Breast epithelium (tissue), 4 donors: ENCODE measurements around the gene TMEM132D. TPM values are rescaled to one million over a fixed set of nuclear protein-coding genes. Genes with fewer than 3 reads are reported as not detected.

Experiments used
- DNase-seq, 2 donors: peaks; one replicate each; pipeline ENCODE4 v3.0.0-alpha.2; 2019; ENCODE audit warnings: low spot score in 2 of 2
- H3K27ac ChIP-seq, 2 donors: fragments of 200-600 bp; sonication (generic) in 1 of 2; one replicate each; pipeline ENCODE4 v1.5.1; 2016 to 2019; ENCODE audit warnings: mild to moderate bottlenecking in 1 of 2
- H3K27me3 ChIP-seq, 2 donors: fragments of 200-600 bp; sonication (generic) in 1 of 2; one replicate each; pipeline versions ENCODE4 v1.5.1 to v1.6.0; 2017 to 2019; ENCODE audit warnings: control low read depth in 1 of 2, mild to moderate bottlenecking in 1 of 2
- H3K36me3 ChIP-seq: fragments of 200-600 bp; one replicate; pipeline ENCODE4 v1.5.1; 2019
- H3K4me1 ChIP-seq, 2 donors: fragments of 200-600 bp; sonication (generic); one replicate each; pipeline ENCODE4 v1.5.1; 2016 to 2019; ENCODE audit warnings: control low read depth in 1 of 2
- H3K4me3 ChIP-seq, 3 donors: fragments of 200-600 bp; sonication (generic); 1 replicate in 2 of 3; 2 replicates in 1 of 3; pipeline ENCODE4 v1.5.1; 2016 to 2019; ENCODE audit warnings: mild to moderate bottlenecking in 3 of 3, moderate library complexity in 2 of 3
- H3K9me3 ChIP-seq, 2 donors: fragments of 200-600 bp; sonication (generic) in 1 of 2; one replicate each; pipeline ENCODE4 v1.5.1; 2016 to 2019; ENCODE audit warnings: control low read depth in 1 of 2
- CTCF ChIP-seq, 3 donors: fragments of 450-650 bp; IDR thresholded peaks; one replicate each; pipeline ENCODE4 v1.5.1; 2016 to 2017; ENCODE audit warnings: antibody characterized with exemption in 3 of 3, mild to moderate bottlenecking in 3 of 3, moderate library complexity in 3 of 3
- POLR2A ChIP-seq: fragments of 450-650 bp; IDR thresholded peaks from one replicate; pipeline ENCODE4 v1.6.1; 2016; ENCODE audit warnings: antibody characterized with exemption, mild to moderate bottlenecking, moderate library complexity
- POLR2AphosphoS5 ChIP-seq, 3 donors: sonication (generic); formaldehyde crosslinking; IDR thresholded peaks; one replicate each; pipeline ENCODE4 v1.6.1; 2017; ENCODE audit warnings: antibody characterized with exemption in 3 of 3
- intact Hi-C: fragments of 100-400 bp; cut with DNase I; formaldehyde crosslinking; loops from one replicate; pipeline ENCODE4 v1.15.1; 2023; ENCODE audit warnings: low total_unique reads
- total RNA-seq, 3 donors: library from RNA; depleted of rRNA; stranded (reverse); fragments of >200 nt; gene quantifications; one replicate each; pipeline ENCODE4 v1.1.0, GENCODE V29; 2016

Gene TMEM132D
- total RNA-seq, 3 donors from 2014 or later = not detected

DNA sequence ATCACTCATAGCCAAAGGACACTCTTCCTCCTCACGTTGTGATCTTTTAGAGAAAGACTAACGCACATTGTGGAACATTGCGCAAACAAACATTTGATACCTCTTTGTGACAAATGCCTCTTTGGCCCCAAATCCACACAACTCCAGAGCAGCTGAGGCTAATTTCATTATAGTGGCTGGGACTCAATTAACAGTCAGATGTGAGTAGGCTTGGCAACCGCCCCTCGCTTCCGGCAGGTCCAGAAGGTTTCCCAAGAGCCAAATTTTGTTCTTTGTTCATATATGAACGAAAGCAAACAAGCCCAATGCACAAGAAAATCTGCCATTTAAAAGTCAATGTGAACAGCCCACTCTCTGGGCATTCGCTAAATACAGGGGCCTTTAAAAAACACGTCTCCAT lies 776.6 kb downstream of the TMEM132D start:
- H3K27ac ChIP-seq = no peak overlapping the region
- no peak overlapping the region for H3K4me3 ChIP-seq
- no peak for DNase-seq
- H3K27me3 ChIP-seq = no peaks in the 10 kb centered on the region
- H3K4me1 ChIP-seq = no peaks in the 10 kb centered on the region
- TF ChIP-seq CTCF (IDR thresholded peaks at IDR 0.05) = no peak
- no peak for TF ChIP-seq POLR2A
- no peak for TF ChIP-seq POLR2AphosphoS5 (IDR thresholded peaks at IDR 0.05)
- H3K36me3 ChIP-seq = no peaks in the 10 kb centered on the region
- intact Hi-C loops = no loop called here
- peaks cover 0 to 6% of the 10 kb centered on the region in 2 donors for H3K9me3 ChIP-seq

DNA sequence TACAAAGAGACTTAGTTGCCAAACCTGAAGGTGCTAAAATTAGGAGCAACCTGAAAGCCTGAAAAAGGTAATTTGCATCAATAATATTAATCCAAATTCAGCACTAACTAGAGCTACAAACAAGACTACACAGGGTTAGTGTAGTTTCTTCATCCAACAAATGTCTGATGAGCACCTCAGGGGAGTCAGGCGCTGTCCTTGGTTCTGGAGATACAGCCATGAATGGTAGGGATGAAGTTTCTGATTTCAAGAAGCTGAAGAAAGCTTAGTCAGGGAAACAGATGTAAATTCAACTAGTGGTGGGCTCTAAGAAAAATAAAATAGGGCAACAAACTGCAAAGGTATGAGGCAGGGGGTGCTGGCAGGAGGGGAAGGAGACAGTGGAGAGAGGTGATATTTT lies 784.3 kb downstream of the TMEM132D start:
- H3K4me1 ChIP-seq = no peaks in the 10 kb centered on the region
- no peak overlapping the region for H3K4me3 ChIP-seq
- no peaks in the 10 kb centered on the region for H3K36me3 ChIP-seq
- intact Hi-C loops = loop anchor here (10.0 kb wide), 1 partner anchor 595 kb away; no protein-coding TSS in a partner anchor
- no peaks in the 10 kb centered on the region for H3K27me3 ChIP-seq
- no peak for TF ChIP-seq CTCF (IDR thresholded peaks at IDR 0.05)
- no peak for TF ChIP-seq POLR2A
- TF ChIP-seq POLR2AphosphoS5 (IDR thresholded peaks at IDR 0.05) = no peak
- H3K9me3 ChIP-seq = no peaks in the 10 kb centered on the region
- no peak for DNase-seq
- H3K27ac ChIP-seq = no peak overlapping the region

GRCh38 chr12:129115558-129115957 lies 788.3 kb downstream of the TMEM132D start:
- H3K4me3 ChIP-seq = no peak overlapping the region
- no peaks in the 10 kb centered on the region for H3K4me1 ChIP-seq
- intact Hi-C loops = loop anchor here (10.0 kb wide), 1 partner anchor 599 kb away; no protein-coding TSS in a partner anchor
- H3K27ac ChIP-seq = no peak overlapping the region
- no peaks in the 10 kb centered on the region for H3K36me3 ChIP-seq
- H3K9me3 ChIP-seq = peaks cover 0 to 20% of the 10 kb centered on the region in 2 donors
- no peaks in the 10 kb centered on the region for H3K27me3 ChIP-seq
- no peak for DNase-seq
- TF ChIP-seq CTCF (IDR thresholded peaks at IDR 0.05) (no peak), POLR2A (no peak), POLR2AphosphoS5 (IDR thresholded peaks at IDR 0.05) (no peak)

DNA sequence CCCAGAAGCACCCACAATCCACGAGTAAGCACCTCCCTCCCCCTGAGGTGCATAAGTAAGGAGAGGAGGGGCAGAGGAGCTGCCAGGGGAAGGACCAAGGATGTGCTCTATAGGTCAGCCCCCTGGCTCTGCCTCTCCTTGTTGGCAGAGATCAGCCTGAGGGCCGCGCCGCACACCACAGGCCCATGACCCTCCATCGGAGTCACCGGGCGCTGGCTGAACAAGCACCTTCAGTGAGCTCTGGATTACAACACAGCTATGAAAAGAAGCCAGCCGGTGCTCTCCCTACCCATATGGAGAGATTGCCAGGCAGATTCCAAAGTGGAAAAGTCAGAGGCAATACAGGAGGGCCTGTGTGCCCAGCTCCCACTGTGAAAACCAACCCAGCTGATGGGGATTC lies 793.2 kb downstream of the TMEM132D start:
- peaks cover 0 to 35% of the 10 kb centered on the region in 2 donors for H3K9me3 ChIP-seq
- DNase-seq = no peak
- no peak overlapping the region for H3K4me3 ChIP-seq
- H3K36me3 ChIP-seq = no peaks in the 10 kb centered on the region
- H3K27me3 ChIP-seq = no peaks in the 10 kb centered on the region
- no peak overlapping the region for H3K27ac ChIP-seq
- no peaks in the 10 kb centered on the region for H3K4me1 ChIP-seq
- no peak for TF ChIP-seq CTCF (IDR thresholded peaks at IDR 0.05)
- intact Hi-C loops = loop anchor here (10.0 kb wide), 1 partner anchor 604 kb away; no protein-coding TSS in a partner anchor

DNA sequence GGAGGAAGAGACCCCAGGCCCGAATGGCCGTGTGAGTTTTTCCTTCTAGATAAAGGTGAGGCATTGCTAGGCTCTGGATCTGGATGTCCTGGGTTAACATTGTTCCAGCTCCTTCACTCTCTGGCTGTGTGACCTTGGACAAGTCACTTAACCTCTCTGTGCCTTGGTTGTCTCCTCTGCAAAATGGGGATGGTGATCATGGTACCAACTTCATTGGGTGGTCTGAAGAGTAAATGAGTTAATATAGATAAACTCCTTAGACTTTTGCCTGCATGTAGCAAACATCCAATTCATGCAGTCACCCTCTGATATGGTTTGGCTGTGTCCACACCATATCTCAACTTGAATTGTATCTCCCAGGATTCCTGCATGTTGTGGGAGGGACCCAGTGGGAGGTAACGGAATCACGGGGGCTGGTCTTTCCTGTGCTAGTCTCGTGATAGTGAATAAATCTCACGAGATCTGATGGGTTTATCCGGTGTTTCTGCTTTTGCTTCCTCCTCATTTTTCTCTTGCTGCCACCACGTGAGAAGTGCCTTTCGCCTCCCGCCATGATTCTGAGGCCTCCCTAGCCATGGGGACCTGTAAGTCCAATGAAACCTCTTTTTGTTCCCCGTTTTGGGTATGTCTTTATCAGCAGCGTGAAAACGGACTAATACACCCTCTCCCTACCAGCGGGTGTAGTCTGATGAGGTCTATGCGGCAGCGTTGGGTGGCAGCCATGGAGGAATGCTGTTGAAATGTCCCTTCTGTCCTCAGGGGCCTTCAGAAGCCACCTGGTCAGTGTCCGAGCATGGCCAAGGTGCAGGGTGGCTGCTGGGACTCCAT lies 794.4 kb downstream of the TMEM132D start:
- no peak for DNase-seq
- H3K36me3 ChIP-seq = no peaks in the 10 kb centered on the region
- no peaks in the 10 kb centered on the region for H3K27me3 ChIP-seq
- TF ChIP-seq CTCF (IDR thresholded peaks at IDR 0.05) = no peak
- no peak for TF ChIP-seq POLR2A
- no peak for TF ChIP-seq POLR2AphosphoS5 (IDR thresholded peaks at IDR 0.05)
- H3K4me1 ChIP-seq = no peaks in the 10 kb centered on the region
- intact Hi-C loops = loop anchor here (10.0 kb wide), 1 partner anchor 605 kb away; no protein-coding TSS in a partner anchor
- H3K4me3 ChIP-seq = no peak overlapping the region
- H3K27ac ChIP-seq = no peak overlapping the region
- H3K9me3 ChIP-seq = peaks cover 0 to 35% of the 10 kb centered on the region in 2 donors
